HCT116 (cell line): ENCODE measurements around the gene TH. TPM values are rescaled to one million over a fixed set of nuclear protein-coding genes. Genes with fewer than 3 reads are reported as not detected.

ENCODE experiments used
- ATAC-seq: fragments of 200-7000 bp; cut with Tn5 transposase; 2 replicates; pipeline ENCODE4 v1.9.1; 2020; ENCODE audit warnings: mild to moderate bottlenecking, moderate library complexity
- BruUV-seq: library from RNA; stranded (reverse); fragments of 400-500 nt; replicated peaks from 2 replicates; lab custom pipeline; 2021; lab: Mats Ljungman, UMichigan
- CTCF ChIA-PET: fragments of 300-600 bp; sonication (Branson Sonifier 250); formaldehyde crosslinking; loops from one replicate; lab custom pipeline; 2021; ENCODE audit warnings: antibody characterized with exemption; lab: Charles Lee
- POLR2A ChIA-PET: fragments of 300-600, 350-600 bp; sonication (Branson Sonifier 250); formaldehyde crosslinking; loops from one replicate; lab custom pipeline; 2021; ENCODE audit warnings: antibody characterized with exemption; lab: Charles Lee
- RAD21 ChIA-PET, 2 experiments: fragments of 300-600 bp; sonication (Branson Sonifier 250); formaldehyde crosslinking; loops; one replicate each; lab custom pipeline; 2023; ENCODE audit warnings: low total read pairs in 2 of 2; ENCODE audit not compliant: uncharacterized antibody in 2 of 2, unreplicated experiment in 2 of 2, low non-redundant PET in 1 of 2; lab: Charles Lee
- DNase-seq: peaks from one replicate; pipeline ENCODE4 v3.0.0-alpha.2; 2010; ENCODE audit warnings: low read depth, low spot score
- H2AFZ ChIP-seq: fragments of 200-600 bp; shearing (Covaris generic), sonication (generic); 2 replicates; pipeline ENCODE4 v1.6.1; 2017; ENCODE audit warnings: low read depth, mixed run types, mixed read lengths, antibody characterized with exemption, low read length; ENCODE audit not compliant: poor library complexity, severe bottlenecking
- H3K27ac ChIP-seq: 2 replicates; pipeline ENCODE4 v1.5.1; 2012; ENCODE audit warnings: low read depth, low read length
- H3K27me3 ChIP-seq: fragments of 200-600 bp; sonication (generic); 2 replicates; pipeline ENCODE4 v1.6.1; 2016; ENCODE audit warnings: mixed run types, low read length, mixed read lengths; ENCODE audit not compliant: insufficient read depth
- H3K36me3 ChIP-seq, 2 experiments: fragments of 200-500 bp in 1 of 2; fragments of 200-600 bp in 1 of 2; sonication (Bioruptor generic) in 1 of 2; sonication (generic) in 1 of 2; 2 replicates each; pipeline versions ENCODE4 v1.5.1 to v1.6.1; 2014 to 2016; ENCODE audit warnings: low read length in 2 of 2, inconsistent platforms in 1 of 2, mixed read lengths in 1 of 2, mixed run types in 1 of 2; ENCODE audit not compliant: insufficient read depth in 2 of 2, control insufficient read depth in 1 of 2
- H3K4me1 ChIP-seq, 2 experiments: fragments of 200-600 bp in 1 of 2; sonication (generic) in 1 of 2; 2 replicates each; pipeline versions ENCODE4 v1.5.1 to v1.6.1; 2012 to 2017; ENCODE audit warnings: low read length in 2 of 2, inconsistent platforms in 1 of 2, mild to moderate bottlenecking in 1 of 2, mixed read lengths in 1 of 2, mixed run types in 1 of 2, moderate library complexity in 1 of 2; ENCODE audit not compliant: insufficient read depth in 2 of 2, control insufficient read depth in 1 of 2
- H3K4me2 ChIP-seq: fragments of 200-600 bp; sonication (generic); 2 replicates; pipeline ENCODE4 v1.6.1; 2017; ENCODE audit warnings: mixed run types, low read length, mixed read lengths
- H3K4me3 ChIP-seq, 2 experiments: fragments of 200-600 bp in 1 of 2; sonication (generic) in 1 of 2; replicated peaks in 1 of 2; 2 replicates each; pipeline ENCODE4 v1.5.1; 2011 to 2016; ENCODE audit warnings: low read length in 2 of 2, control low read depth in 1 of 2, low read depth in 1 of 2, mild to moderate bottlenecking in 1 of 2, mixed read lengths in 1 of 2, mixed run types in 1 of 2
- H3K79me2 ChIP-seq: fragments of 200-600 bp; sonication (generic); 2 replicates; pipeline ENCODE4 v1.6.1; 2017; ENCODE audit warnings: mild to moderate bottlenecking, mixed run types, low read length, moderate library complexity, mixed read lengths; ENCODE audit not compliant: insufficient read depth
- H3K9ac ChIP-seq: fragments of 200-600 bp; sonication (generic); 2 replicates; pipeline ENCODE4 v1.6.1; 2016; ENCODE audit warnings: low read length, mixed read lengths
- H3K9me2 ChIP-seq: fragments of 200-600 bp; sonication (generic), shearing (Covaris generic); 2 replicates; pipeline ENCODE4 v1.6.1; 2017; ENCODE audit warnings: mixed run types, mild to moderate bottlenecking, moderate library complexity; ENCODE audit not compliant: insufficient read depth
- H3K9me3 ChIP-seq, 2 experiments: fragments of 200-500 bp in 1 of 2; fragments of 200-600 bp in 1 of 2; sonication (Bioruptor generic) in 1 of 2; sonication (generic) in 1 of 2; 2 replicates each; pipeline ENCODE4 v1.6.1; 2014 to 2017; ENCODE audit warnings: low read length in 2 of 2, mixed read lengths in 2 of 2, inconsistent platforms in 1 of 2, low read depth in 1 of 2, mild to moderate bottlenecking in 1 of 2, mixed run types in 1 of 2, moderate library complexity in 1 of 2; ENCODE audit not compliant: control insufficient read depth in 1 of 2, insufficient read depth in 1 of 2
- H4K20me1 ChIP-seq: fragments of 200-600 bp; sonication (generic), shearing (Covaris generic); 2 replicates; pipeline ENCODE4 v1.6.1; 2017; ENCODE audit warnings: mixed run types, mild to moderate bottlenecking, moderate library complexity; ENCODE audit not compliant: insufficient read depth
- CEBPB ChIP-seq: IDR thresholded peaks from 2 replicates; pipeline ENCODE4 v1.6.1; 2012; ENCODE audit warnings: low read depth
- EGR1 ChIP-seq: IDR thresholded peaks from 2 replicates; pipeline ENCODE4 v1.6.1; 2012; ENCODE audit warnings: low read depth
- ELF1 ChIP-seq: IDR thresholded peaks from 2 replicates; pipeline ENCODE4 v1.6.1; 2012; ENCODE audit warnings: low read depth, borderline replicate concordance
- EZH2 ChIP-seq: fragments of 200-600 bp; sonication (generic); IDR thresholded peaks from 2 replicates; pipeline ENCODE4 v1.6.1; 2017; ENCODE audit warnings: antibody characterized with exemption, mixed run types
- EZH2phosphoT487 ChIP-seq: fragments of 200-600 bp; IDR thresholded peaks from 2 replicates; pipeline ENCODE4 v1.6.1; 2018; ENCODE audit warnings: antibody characterized with exemption, borderline replicate concordance
- FOSL1 ChIP-seq: IDR thresholded peaks from 2 replicates; pipeline ENCODE4 v1.6.1; 2012; ENCODE audit warnings: low read depth
- JUND ChIP-seq: IDR thresholded peaks from 2 replicates; pipeline ENCODE4 v1.6.1; 2012
- POLR2A ChIP-seq: IDR thresholded peaks from 2 replicates; pipeline ENCODE4 v1.7.0; 2011; ENCODE audit warnings: borderline replicate concordance; ENCODE audit not compliant: insufficient read depth, insufficient read length; ENCODE audit errors: extremely low read depth
- POLR2AphosphoS5 ChIP-seq: IDR thresholded peaks from 2 replicates; pipeline ENCODE4 v1.6.1; 2011; ENCODE audit warnings: mild to moderate bottlenecking, low read depth, low read length, moderate library complexity
- RAD21 ChIP-seq: IDR thresholded peaks from 2 replicates; pipeline ENCODE4 v1.6.1; 2012; ENCODE audit warnings: low read depth, mild to moderate bottlenecking
- SIN3A ChIP-seq: IDR thresholded peaks from 2 replicates; pipeline ENCODE4 v1.6.1; 2012; ENCODE audit warnings: low read depth
- SP1 ChIP-seq: IDR thresholded peaks from 2 replicates; pipeline ENCODE4 v1.6.1; 2012; ENCODE audit warnings: low read depth
- SRF ChIP-seq: IDR thresholded peaks from 2 replicates; pipeline ENCODE4 v1.6.1; 2012; ENCODE audit warnings: low read depth
- TCF7L2 ChIP-seq: IDR thresholded peaks from 2 replicates; pipeline ENCODE4 v1.7.0; 2011; ENCODE audit warnings: borderline replicate concordance, inconsistent platforms; ENCODE audit not compliant: insufficient read depth, insufficient read length; ENCODE audit errors: extremely low read depth
- YY1 ChIP-seq: IDR thresholded peaks from 2 replicates; pipeline ENCODE4 v1.6.1; 2011; ENCODE audit warnings: low read length, low read depth, moderate library complexity, mild to moderate bottlenecking; ENCODE audit not compliant: insufficient replicate concordance; ENCODE audit errors: extremely low read depth
- ZFX ChIP-seq: fragments of 450-650 bp; IDR thresholded peaks from 2 replicates; pipeline ENCODE4 v1.6.1; 2017
- intact Hi-C: fragments of 100-400 bp; cut with micrococcal nuclease; formaldehyde crosslinking; loops from 2 replicates; pipeline ENCODE4 v1.10.0; 2022
- total RNA-seq: library from RNA; stranded (reverse); gene quantifications from one replicate; pipeline ENCODE4 v1.2.1, GENCODE V29; 2021; ENCODE audit not compliant: unreplicated experiment
- TF ChIP-seq, protein P1 (sequence below): IDR thresholded peaks from 2 replicates; pipeline ENCODE4 v1.6.1; 2012
- TF ChIP-seq, protein P2 (sequence below), 3 experiments: fragments of 200-600 bp in 1 of 3; sonication (generic) in 1 of 3; IDR thresholded peaks in 2 of 3; conservative IDR thresholded peaks in 1 of 3; 2 replicates each; pipeline ENCODE4 v1.5.1; 2012 to 2017; ENCODE audit warnings: low read depth in 2 of 3, low read length in 2 of 3, antibody characterized with exemption in 1 of 3, borderline replicate concordance in 1 of 3, control low read depth in 1 of 3, mild to moderate bottlenecking in 1 of 3, mixed read lengths in 1 of 3, mixed run types in 1 of 3, moderate library complexity in 1 of 3; ENCODE audit not compliant: insufficient read depth in 1 of 3
- TF ChIP-seq, protein P3 (sequence below): IDR thresholded peaks from 2 replicates; pipeline ENCODE4 v1.6.1; 2012
- TF ChIP-seq, protein P4 (sequence below): IDR thresholded peaks from 2 replicates; pipeline ENCODE4 v1.6.1; 2012; ENCODE audit warnings: low read depth

The TH gene
- total RNA-seq, 1 experiment from 2014 or later, result not detected

DNA sequence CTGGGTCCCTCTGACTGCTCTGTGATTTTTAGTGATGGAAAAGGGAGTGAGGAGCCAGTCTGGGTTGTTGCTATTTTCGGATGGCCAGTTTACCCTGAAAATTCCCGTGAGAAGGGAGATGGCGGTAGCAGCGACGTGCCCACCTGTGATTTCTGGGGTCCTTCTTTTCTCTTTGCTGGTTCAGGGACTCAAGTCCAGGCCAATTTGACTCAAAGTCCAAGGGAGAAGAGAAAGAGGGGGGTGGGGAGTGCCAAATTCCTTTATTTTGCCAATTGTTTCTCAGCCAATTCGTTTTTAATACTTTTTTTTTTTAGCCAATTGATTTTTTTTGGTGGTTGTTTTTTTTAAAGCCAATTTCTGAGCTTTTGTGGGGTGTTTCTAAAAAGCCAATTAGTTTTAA, 39.4 kb downstream of the TH start:
- ChIA-PET RAD21 (no interaction called here), CTCF (no interaction called here), POLR2A (no interaction called here)
- H3K9me3 ChIP-seq, result no peaks in the 10 kb centered on the region
- no peaks in the 10 kb centered on the region for H3K79me2 ChIP-seq
- DNase-seq (no peak), ATAC-seq (no peak)
- no peaks in the 10 kb centered on the region for H3K9me2 ChIP-seq
- TSS peak; percentile 65 for BruUV-seq
- H3K4me2 ChIP-seq, result no peak overlapping the region
- peaks cover 0 to 5% of the 10 kb centered on the region in 2 experiments; a peak in 2 of 4 replicates for H3K4me1 ChIP-seq
- TF ChIP-seq YY1 (no peak), ZFX (no peak), EZH2phosphoT487 (no peak), SIN3A (no peak), FOSL1 (no peak), POLR2A (no peak), RAD21 (no peak), TCF7L2 (no peak), SRF (no peak), ELF1 (no peak), CEBPB (no peak), EZH2 (no peak), JUND (no peak), POLR2AphosphoS5 (no peak), EGR1 (no peak), SP1 (no peak)
- TF ChIP-seq, protein P1, sequence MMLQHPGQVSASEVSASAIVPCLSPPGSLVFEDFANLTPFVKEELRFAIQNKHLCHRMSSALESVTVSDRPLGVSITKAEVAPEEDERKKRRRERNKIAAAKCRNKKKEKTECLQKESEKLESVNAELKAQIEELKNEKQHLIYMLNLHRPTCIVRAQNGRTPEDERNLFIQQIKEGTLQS, result no peak
- TF ChIP-seq, protein P2, sequence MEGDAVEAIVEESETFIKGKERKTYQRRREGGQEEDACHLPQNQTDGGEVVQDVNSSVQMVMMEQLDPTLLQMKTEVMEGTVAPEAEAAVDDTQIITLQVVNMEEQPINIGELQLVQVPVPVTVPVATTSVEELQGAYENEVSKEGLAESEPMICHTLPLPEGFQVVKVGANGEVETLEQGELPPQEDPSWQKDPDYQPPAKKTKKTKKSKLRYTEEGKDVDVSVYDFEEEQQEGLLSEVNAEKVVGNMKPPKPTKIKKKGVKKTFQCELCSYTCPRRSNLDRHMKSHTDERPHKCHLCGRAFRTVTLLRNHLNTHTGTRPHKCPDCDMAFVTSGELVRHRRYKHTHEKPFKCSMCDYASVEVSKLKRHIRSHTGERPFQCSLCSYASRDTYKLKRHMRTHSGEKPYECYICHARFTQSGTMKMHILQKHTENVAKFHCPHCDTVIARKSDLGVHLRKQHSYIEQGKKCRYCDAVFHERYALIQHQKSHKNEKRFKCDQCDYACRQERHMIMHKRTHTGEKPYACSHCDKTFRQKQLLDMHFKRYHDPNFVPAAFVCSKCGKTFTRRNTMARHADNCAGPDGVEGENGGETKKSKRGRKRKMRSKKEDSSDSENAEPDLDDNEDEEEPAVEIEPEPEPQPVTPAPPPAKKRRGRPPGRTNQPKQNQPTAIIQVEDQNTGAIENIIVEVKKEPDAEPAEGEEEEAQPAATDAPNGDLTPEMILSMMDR (IDR thresholded peaks at IDR 0.05 in 2 of 3, conservative IDR thresholded peaks at IDR 0.05 in 1 of 3; ENCODE audit: borderline replicate concordance in 1 of 3, insufficient read depth in 1 of 3, low read depth in 2 of 3, low read length in 2 of 3), result no peak
- TF ChIP-seq, protein P3, sequence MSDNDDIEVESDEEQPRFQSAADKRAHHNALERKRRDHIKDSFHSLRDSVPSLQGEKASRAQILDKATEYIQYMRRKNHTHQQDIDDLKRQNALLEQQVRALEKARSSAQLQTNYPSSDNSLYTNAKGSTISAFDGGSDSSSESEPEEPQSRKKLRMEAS, result no peak
- TF ChIP-seq, protein P4, sequence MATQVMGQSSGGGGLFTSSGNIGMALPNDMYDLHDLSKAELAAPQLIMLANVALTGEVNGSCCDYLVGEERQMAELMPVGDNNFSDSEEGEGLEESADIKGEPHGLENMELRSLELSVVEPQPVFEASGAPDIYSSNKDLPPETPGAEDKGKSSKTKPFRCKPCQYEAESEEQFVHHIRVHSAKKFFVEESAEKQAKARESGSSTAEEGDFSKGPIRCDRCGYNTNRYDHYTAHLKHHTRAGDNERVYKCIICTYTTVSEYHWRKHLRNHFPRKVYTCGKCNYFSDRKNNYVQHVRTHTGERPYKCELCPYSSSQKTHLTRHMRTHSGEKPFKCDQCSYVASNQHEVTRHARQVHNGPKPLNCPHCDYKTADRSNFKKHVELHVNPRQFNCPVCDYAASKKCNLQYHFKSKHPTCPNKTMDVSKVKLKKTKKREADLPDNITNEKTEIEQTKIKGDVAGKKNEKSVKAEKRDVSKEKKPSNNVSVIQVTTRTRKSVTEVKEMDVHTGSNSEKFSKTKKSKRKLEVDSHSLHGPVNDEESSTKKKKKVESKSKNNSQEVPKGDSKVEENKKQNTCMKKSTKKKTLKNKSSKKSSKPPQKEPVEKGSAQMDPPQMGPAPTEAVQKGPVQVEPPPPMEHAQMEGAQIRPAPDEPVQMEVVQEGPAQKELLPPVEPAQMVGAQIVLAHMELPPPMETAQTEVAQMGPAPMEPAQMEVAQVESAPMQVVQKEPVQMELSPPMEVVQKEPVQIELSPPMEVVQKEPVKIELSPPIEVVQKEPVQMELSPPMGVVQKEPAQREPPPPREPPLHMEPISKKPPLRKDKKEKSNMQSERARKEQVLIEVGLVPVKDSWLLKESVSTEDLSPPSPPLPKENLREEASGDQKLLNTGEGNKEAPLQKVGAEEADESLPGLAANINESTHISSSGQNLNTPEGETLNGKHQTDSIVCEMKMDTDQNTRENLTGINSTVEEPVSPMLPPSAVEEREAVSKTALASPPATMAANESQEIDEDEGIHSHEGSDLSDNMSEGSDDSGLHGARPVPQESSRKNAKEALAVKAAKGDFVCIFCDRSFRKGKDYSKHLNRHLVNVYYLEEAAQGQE, result no peak
- no peak overlapping the region for H3K4me3 ChIP-seq
- no peak overlapping the region for H3K9ac ChIP-seq
- intact Hi-C loops, result no loop called here
- no peaks in the 10 kb centered on the region for H3K27me3 ChIP-seq
- no peak overlapping the region for H2AFZ ChIP-seq
- H3K36me3 ChIP-seq, result no peaks in the 10 kb centered on the region
- H4K20me1 ChIP-seq, result no peaks in the 10 kb centered on the region
- no peak overlapping the region for H3K27ac ChIP-seq
